Activated T-helper 1 cell treated with anti-CD3 and anti-CD28 coated beads, Interleukin-2, amount 50 U/mL, for 16 hours (primary cell): ENCODE data around the gene NUBP2.

Experiments
- DNase-seq, 2 donors: peaks; one replicate each; pipeline ENCODE4 v3.0.0-alpha.2; 2020; ENCODE audit warnings: low read depth in 1 of 2, low spot score in 1 of 2

Gene NUBP2, protein sequence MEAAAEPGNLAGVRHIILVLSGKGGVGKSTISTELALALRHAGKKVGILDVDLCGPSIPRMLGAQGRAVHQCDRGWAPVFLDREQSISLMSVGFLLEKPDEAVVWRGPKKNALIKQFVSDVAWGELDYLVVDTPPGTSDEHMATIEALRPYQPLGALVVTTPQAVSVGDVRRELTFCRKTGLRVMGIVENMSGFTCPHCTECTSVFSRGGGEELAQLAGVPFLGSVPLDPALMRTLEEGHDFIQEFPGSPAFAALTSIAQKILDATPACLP

DNA sequence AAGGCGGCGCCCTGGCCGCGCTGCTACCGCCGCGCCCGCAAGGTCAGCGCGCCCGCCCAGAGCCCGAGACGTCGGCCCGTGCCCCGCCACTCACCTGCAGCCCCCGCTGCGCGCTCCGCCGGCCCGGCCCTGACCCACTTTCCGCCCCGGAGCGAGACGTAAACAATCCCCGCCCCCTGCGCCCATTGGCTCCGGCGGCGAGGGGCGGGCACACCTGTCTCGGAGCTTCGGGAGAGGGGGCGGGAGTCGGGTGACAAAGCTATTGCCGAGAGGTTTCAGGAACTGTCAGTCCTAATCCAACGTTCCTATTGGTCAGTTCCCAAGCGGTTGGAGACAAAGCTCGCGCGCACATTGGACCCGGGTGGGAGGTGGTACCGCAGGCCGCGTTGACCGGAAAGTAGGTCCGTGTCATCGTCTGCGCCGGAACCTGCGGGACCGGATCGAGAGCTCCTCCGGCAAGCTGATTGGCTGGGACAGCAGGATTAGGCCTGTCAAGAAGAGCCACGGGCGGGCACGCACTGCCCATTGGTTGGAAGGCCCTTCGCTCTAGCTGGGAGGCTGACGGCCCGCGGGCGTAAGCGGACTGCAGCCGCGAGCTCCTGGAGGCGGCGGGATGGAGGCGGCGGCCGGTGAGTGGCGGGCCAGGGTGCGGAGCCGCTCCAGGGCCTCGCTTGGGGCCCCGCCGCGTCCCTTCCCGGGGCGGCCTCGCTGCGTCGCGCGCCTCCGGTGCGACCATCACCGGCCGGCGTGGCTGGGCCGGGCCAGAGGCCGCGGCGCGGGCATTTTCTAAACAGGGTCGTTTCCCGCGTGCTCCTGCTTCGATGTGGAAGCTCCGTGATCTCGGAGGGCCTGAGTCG, at the start of gene NUBP2, which contains the start of gene SPSB3:
TSS of gene NUBP2 (plus strand) at position 553 of the 857 bp plus-strand sequence. CDS start at position 614, 61 bp downstream.
TSS of gene SPSB3 (minus strand) at position 164 of the 857 bp plus-strand sequence. CDS start 1,088 bp downstream, outside the sequence.
- peak; percentile 95 to 96 for DNase-seq

DNA sequence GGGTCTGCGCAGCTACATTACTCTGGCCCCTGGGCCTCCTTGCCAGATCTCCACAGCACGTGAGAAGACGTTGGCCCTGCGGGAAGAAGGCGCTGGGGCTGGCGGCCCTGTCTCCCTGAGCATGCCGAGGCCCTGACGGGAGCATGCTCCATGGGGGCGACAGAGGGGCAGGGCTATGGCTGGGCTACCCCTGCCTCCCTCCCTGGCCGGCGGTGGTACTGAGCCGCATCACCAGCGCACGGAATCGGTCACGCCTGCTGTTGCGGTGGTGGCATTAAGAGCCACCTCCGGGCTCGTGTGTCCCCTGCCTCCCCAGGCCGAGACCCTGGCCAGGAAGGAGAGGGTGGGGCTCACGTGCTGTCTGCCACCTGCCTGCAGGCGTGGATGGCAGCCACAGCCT, 48.6 kb upstream of the NUBP2 start:
- DNase-seq = no peak

DNA sequence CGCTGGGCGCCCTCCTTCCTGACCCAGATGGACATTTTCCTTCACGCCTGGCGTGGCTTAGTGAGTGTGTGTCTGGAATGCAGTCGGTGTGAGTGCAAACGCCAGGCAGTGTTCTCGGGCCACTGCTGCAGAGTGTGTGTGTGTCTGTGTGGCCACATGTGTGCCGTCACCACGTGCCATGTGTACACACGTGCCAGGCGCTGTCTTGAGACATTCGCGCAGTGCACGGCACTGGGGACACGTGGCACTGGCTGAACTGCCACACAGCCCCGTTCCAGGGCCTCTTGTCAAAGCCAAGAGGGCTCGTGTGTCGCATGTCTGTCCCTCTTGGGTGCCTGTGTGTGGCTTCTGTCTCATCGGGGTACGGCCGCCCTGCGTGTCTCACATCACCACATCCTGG, 47.9 kb upstream of the NUBP2 start:
- DNase-seq = no peak

DNA sequence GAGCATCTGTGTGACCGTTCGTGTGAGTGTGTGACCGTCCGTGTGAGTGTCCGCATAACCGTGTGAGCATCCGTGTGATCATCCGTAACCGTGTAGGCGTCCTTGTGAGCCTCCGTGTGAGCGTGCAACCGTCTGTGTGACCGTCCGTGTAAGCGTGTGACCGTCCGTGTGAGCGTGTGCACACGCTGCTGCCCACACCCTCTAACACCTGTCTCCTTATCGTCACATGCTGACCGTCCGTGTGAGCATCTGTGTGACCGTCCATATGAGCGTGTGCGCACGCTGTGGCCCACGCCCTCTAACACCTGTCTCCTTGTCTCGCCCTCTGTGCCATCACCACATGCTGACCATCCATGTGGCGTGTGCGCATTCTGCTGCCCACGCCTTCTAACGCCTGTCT, 42.5 kb upstream of the NUBP2 start:
- no peak for DNase-seq

DNA sequence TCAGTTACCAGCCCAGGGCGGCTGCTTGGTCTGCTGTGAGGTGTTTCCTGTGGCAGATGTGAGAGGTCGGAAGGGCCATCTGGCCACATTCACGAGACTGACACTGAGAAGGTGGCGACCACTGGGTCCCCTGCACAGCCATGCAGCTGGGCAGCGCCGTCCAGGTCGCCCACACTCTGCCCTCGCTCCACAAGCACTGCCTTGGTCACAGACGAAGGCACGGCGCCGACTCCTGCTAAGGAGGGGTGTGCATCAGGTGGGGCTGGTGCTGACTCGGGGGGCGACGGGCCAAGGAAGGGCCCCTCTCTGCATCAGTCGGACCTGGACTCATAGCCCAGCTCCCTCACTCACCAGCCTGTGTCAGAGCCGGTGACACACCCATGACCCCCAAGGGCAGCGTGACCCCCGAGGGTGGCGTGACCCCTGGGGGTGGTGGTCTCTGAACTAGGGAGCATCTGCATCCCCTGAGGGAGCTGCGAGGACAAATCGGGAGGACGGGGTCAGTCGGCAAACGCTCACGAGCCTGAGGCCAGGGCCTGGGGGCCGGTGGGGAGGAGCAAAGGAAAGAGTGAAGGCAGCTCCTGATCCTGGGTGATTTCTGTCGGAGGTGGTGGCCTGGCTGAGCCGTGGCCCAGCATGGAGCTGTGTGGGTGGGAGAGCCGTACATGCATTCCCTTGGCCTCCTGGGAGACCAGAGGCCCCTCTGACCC, 41.8 kb upstream of the NUBP2 start:
- no peak for DNase-seq

DNA sequence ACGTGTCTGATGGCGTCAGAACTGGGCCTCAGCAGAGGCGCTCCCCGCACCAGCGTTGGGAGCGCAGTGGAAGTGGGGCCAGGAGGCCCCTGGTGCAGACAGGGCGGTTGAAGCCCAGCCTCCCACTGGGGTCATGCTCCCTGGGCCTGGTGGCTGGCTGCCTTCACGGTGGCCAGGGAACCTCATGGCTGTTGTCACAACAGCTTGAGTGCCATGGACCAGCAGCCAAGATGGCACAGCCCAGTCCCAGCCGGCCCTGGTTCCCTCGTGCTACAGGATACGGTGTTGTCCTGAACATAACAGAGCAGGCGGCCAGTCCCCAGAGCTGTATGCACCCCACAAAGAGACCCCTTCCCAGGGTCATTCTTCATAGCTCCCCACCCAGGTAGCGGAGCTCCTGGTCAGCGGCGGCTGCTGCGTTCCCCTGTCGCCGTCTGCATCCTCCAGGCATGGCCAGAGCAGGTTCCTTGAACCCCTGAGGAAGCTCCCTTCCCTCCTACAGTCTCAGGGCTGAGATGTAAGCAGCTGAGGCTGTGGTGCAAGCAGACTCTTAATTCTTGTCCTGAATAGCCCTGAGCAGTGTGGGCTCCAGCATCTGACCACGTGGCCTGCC, 41.1 kb upstream of the NUBP2 start:
- no peak for DNase-seq

DNA sequence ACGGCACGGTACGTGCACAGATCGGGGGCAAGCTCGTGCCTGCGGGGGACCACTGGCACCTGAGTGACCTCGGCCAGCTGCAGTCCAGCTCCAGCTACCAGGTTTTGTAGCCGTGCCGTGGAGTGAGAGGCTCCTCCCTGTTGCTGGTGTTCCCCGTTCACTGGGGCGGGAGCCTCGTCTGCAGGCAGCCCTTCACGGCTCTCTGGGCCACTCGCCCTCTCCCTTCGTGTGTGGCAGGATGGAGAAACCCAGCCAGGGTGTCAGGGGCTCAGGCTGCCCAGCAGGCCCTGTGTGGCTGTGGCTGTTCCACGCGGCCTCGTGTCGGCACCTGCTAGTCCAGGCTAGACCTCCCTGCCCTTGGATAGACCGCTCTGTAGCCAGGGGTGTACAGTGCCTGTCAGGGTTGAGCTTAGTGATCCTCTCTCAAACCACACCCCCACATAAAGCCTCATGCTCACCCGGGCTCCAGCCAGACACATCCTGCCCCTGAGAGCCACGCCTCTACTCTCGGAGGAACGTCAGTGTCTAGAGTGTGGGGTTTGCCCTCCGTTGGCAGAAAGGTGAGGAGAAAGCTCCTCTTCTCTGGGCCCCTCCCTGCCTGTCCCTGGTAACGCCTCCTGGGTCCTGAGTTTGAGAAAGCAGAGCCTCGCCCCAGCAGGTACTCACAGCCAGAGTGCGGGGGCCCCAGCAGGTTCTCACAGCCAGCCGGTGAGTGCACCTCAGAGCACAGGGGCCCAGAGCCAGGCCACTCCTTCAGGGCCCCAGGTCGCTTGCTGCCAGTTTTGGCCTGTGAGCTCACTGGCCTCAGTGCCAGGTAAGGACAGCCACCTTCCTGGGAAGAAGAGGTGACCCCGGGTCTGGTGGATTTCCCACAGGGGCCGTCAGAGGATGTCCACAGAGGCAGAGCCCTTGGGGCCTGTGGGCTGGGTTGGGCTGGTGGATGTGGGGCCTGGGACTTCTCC, 39.1 kb upstream of the NUBP2 start:
- no peak for DNase-seq

DNA sequence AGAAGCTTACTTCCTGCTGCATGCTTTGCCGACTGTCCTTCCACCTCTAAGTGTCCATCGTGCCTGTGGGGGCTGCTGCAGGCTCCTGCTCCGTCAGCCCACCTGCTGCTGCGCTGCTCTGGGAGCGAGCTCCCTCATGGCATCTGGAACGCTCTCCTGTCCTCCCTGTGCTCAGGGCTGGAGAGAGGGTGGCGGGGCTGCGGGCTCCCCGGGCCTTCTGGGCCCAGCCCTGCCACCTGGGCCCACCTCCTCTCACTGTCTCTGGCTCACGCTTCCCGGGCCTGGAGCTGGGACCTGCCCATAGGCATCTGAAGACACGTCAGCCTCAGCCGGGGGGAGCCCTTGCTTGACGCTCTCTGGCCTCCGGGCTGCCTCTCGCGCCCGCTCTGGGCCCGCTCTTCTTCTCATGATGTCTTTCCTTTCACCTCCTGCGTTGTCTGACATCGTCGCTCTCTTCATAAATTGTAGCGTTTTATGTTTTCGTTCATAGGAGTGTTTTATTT, 38.4 kb upstream of the NUBP2 start:
- DNase-seq = no peak

DNA sequence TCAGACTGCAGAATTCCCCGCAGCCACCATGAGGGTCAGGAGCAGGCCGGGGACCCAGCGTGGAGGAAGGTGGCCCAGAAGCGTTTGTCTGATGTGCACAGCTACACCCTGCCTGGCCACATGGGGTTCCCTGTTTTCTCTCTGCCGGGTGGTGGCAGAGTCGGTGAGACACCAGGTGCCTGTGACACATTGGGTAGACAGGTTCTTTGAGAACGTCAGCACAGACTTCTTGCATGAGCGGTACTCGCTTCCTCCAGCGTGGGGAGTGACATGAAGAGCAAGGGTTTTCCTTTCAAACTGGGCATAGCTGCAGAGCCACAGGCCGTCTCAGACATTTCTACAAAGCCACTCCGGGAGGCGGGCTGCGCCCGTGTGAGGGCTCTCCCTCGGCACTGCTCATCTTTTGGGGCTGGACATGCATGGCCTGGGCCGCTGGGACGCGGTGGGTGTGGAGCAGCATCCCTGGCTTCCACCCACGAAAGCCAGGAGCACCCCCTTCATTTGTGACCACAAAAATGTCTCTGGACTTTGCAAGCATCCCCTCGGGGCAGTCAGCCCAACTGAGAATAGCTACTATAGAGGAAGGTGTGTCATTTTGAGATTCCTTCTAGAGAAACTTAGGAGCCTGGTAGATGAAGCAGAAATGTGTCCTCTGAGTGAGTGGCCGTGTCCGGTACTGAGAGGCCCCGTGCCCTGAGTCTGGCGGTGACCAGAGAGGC, 37.4 kb upstream of the NUBP2 start:
- no peak for DNase-seq

DNA sequence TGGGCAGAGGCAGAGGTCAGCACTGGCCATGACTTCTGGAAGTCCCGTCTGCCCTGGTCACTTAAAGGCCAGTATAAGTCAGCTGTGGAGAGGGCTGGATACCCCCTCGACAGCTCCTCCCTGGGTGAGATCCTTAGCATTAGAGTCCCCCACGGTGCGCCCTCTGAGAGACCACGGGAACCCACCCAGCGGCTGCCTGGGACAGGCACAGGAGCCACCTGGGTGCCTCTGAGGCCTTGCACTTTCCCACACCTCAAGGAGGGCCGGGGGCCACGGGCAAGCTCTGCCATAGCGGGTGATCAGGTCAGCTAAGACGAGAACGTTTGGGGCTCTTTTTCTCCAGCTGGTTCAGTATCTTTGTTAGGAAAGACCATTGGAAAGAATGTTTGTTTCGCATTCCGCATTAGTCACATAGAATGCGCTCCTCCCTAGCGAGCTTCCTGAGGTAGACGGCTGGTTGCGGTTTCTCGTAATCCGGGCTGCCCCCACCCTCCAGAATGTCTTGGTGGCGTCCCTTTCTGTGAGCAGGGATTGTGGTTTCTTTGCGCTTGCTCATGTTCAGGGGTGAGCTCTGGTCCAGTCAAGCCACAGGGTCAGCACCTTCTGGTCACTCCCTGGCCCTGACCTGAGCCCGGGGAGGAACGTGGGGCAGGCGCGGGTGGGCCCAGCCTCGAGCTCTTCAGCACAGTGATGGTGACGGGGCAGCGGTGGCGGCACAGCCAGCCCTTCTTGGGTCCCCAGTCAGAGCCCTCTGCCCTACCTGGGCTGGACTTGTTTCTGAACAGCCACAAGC, 36.7 kb upstream of the NUBP2 start:
- DNase-seq = no peak

DNA sequence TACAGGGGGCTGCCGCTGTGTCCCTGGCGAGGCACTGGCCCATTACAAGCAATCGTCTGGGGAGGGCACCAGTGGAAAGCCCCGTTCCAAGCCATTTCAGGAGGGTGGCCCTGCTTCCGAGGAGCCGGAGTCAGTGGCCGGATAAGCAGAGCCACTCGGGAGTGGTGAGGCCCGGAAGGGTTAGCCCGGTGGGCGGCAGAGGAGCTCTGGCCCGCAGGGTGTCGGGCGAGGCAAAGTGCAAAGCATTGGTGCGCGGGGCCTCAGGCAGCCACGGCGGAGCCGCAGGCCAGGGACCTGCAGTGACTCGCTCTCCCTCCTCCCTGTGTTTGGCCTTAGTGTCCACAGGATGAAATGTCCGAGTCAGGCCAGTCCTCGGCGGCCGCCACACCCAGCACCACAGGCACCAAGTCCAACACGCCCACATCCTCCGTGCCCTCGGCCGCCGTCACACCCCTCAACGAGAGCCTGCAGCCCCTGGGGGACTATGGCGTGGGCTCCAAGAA, 36.0 kb upstream of the NUBP2 start:
- no peak for DNase-seq

DNA sequence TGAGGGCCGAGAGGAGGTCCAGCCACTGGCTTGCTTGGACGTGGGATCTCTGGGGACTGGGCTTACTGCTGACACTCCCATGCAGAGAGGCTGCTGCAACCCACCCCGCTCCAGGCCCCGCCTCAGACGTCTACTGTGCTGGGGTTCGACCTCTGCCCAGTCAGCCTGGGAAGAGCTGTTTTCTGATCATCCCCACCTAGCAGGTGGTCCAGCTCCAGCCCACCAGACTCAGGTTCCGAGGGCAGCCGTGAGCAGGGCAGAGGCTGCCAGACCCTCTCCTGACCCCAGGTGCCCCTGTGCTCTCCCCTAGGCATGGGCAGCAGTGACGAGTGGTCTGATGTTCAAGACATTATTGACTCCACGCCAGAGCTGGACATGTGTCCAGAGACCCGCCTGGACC, 34.8 kb upstream of the NUBP2 start:
- DNase-seq = no peak

DNA sequence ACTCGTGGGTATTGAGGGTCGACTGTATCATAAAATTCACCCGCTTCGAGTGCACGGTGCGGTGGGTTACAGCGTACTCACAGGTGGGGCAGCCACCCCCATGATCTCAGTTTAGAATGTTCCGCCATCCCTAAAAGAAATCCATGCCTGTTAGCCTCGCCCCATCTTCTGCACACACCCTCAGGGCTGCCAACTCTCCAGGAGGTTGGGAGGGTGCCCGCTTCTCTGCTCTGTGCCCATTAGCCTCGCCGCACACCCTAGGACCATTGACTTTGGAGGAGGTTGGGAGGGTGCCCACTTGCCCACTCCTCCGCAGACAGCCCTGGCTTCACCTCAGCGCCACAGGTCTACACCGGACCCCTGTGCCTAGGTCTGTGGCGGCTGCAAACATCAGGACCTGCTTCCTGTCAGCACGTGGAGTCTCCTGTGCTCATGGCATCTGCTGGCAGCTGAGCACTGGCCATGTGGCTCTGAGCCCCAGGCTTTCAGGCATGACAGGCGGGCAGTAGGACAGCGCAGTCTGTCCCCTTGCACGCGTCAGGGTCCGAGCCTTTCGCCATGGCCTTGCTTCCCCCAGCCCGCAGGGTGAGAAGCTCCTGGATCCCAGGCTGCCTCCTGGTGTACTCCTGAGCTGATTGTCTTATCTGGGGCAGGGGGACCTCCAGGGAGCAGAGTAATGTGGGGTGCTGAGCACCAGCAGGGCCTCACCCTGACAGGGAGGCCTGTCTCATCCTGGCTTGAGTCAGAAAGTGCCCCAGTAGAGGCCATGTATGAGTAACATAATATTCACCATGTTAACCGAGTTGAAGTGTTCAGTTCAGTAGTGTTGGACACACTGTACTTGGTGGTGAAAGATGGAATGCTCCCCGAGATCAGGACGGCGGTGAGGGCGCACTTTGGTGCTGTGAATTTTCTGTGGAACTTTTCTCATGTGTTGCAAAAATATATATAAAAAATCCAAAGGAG, 33.3 kb upstream of the NUBP2 start:
- no peak for DNase-seq

DNA sequence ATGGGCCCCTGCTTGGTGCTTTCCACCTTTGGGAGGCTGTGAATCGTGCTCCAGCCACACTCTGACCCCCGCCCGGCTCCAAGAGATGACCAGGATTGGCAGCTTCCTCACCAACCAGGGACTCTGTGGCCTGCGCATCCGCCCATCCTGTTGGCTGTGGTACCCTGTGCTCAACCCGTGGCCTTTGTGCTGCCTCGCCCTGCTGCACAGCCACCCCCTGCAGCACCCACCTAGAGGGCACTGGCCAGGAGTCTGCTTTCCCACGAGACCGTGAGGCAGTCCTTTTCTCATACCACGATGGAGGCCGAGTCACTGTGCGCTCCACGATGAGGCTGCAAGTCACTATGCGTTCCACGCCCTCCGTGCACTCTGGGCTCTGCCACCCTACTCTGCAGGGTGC, 30.8 kb upstream of the NUBP2 start:
- DNase-seq = no peak

DNA sequence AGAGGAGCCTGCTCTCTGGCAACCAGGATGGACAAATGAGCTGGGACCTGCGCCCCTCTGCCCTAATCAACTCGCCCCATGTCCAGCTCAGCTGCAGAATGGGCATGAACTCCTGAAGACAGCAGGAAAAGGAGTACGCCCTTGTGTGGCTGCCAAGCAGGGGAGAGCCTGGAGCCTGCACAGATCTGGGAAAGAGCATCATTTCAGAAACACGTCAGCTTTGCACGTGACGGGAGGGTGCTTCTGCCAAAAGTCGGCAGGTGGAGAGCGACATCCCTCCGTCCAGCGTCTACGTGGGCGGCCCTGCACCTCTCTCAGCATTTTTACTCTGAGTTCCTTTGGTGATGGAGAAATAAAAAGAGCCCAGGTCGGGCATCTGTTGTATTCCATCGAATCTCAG, 29.9 kb upstream of the NUBP2 start:
- no peak for DNase-seq

DNA sequence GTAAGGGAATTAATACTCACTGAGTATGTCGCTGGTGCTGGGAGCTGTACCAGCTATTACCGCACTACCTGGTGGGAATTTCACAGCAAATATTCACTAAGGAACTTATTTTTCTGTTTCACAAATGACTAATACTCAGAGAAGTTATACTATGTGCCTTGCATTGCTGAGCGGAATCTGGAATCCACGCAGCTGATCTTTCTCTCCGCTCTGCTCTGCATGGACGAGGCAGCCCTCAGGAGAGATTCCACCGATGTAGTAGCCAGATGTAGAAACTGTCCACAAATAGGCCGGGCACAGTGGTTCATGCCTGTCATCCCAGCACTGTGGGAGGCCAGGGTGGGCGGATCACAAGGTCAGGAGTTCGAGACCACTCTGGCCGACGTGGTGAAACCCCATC, 28.6 kb upstream of the NUBP2 start:
- DNase-seq = no peak
